SK-N-SH treated with all-trans-retinoic acid at 6 μM for 48 hours (cell line): Measurements from ENCODE around the gene C1R.

Source experiments
- ARNTL ChIP-seq: fragments of 450-650 bp; formaldehyde crosslinking; IDR thresholded peaks from 2 replicates; pipeline ENCODE4 v1.5.0; 2020; ENCODE audit warnings: low read depth, mild to moderate bottlenecking, moderate library complexity, borderline replicate concordance
- ESRRG ChIP-seq: fragments of 250-450 bp; sonication (Bioruptor Pico); IDR thresholded peaks from 2 replicates; pipeline ENCODE4 v1.6.1; 2021; ENCODE audit warnings: mild to moderate bottlenecking
- POU6F1 ChIP-seq: fragments of 250-450 bp; sonication (Bioruptor Pico); IDR thresholded peaks from 2 replicates; pipeline ENCODE4 v1.8.0; 2021; ENCODE audit warnings: low read depth, mild to moderate bottlenecking, moderate library complexity, borderline replicate concordance
- RARB ChIP-seq: fragments of 250-450 bp; sonication (Bioruptor Pico); IDR thresholded peaks from 2 replicates; pipeline ENCODE4 v1.8.0; 2021; ENCODE audit warnings: mild to moderate bottlenecking, moderate library complexity
- SNAI2 ChIP-seq: fragments of 250-450 bp; sonication (Bioruptor Pico); IDR thresholded peaks from 2 replicates; pipeline ENCODE4 v1.5.0; 2020; ENCODE audit warnings: mild to moderate bottlenecking, moderate library complexity
- TF ChIP-seq, protein P1 (sequence below): fragments of 250-450 bp; sonication (Bioruptor Pico); IDR thresholded peaks from 2 replicates; pipeline ENCODE4 v1.5.0; 2020; ENCODE audit warnings: mild to moderate bottlenecking, moderate library complexity

GRCh38 chr12:7089196-7089871, 2.9 kb downstream of the C1R start:
- TF ChIP-seq, protein P1, sequence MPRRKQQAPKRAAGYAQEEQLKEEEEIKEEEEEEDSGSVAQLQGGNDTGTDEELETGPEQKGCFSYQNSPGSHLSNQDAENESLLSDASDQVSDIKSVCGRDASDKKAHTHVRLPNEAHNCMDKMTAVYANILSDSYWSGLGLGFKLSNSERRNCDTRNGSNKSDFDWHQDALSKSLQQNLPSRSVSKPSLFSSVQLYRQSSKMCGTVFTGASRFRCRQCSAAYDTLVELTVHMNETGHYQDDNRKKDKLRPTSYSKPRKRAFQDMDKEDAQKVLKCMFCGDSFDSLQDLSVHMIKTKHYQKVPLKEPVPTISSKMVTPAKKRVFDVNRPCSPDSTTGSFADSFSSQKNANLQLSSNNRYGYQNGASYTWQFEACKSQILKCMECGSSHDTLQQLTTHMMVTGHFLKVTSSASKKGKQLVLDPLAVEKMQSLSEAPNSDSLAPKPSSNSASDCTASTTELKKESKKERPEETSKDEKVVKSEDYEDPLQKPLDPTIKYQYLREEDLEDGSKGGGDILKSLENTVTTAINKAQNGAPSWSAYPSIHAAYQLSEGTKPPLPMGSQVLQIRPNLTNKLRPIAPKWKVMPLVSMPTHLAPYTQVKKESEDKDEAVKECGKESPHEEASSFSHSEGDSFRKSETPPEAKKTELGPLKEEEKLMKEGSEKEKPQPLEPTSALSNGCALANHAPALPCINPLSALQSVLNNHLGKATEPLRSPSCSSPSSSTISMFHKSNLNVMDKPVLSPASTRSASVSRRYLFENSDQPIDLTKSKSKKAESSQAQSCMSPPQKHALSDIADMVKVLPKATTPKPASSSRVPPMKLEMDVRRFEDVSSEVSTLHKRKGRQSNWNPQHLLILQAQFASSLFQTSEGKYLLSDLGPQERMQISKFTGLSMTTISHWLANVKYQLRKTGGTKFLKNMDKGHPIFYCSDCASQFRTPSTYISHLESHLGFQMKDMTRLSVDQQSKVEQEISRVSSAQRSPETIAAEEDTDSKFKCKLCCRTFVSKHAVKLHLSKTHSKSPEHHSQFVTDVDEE (CRISPR knock-in tag) = no peak
- no peak for TF ChIP-seq POU6F1 (CRISPR knock-in tag)
- no peak for TF ChIP-seq ARNTL
- no peak for TF ChIP-seq ESRRG
- TF ChIP-seq RARB (CRISPR knock-in tag) = no peak
- no peak for TF ChIP-seq SNAI2 (CRISPR knock-in tag)
